TTC549 (cell line): ENCODE measurements around the gene HLA-A.

Experiments used
- FAIRE-seq: peaks from 2 replicates; lab custom pipeline; 2012; peaks lifted over from hg19 to GRCh38; lab: Jason Lieb, UNC

Gene HLA-A

DNA sequence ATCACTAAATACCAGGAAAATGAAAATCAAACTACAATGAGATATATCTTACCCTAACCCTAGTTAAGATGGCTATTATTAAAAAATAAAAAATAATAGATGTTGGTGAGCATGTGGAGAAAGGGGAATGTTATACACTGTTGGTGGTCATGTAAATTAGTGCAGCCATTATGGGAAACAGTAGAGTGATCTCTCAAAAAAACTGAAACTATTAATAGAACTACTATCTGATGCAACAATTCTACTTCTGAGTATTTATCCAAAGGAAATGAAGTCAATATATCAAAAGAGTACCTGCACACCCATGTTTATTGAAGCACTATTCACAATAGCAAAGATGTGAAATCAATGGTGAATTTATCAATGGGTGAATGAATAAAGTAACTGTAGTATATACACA lies 48.6 kb downstream of the HLA-A start:
- FAIRE-seq, result no peak

DNA sequence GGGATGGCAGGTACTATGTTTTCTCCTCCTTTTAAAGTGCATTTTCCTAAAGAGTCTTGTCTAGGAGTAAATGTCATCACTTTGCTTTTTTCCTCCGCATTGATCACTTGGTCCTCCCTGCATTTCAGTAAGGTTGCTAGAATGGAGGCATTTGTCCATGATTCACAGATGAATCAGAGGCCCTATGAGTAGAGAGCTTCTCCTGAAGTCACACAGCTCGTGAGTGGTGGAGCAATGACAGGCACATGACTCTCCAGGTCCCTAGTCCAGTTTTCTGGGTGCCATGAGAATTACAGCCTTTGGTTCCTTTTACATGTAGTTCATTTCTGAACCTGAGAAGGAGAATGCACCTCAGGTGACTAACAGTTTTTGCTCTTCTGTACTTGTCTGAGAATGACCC lies 50.5 kb downstream of the HLA-A start:
- FAIRE-seq, result no peak

DNA sequence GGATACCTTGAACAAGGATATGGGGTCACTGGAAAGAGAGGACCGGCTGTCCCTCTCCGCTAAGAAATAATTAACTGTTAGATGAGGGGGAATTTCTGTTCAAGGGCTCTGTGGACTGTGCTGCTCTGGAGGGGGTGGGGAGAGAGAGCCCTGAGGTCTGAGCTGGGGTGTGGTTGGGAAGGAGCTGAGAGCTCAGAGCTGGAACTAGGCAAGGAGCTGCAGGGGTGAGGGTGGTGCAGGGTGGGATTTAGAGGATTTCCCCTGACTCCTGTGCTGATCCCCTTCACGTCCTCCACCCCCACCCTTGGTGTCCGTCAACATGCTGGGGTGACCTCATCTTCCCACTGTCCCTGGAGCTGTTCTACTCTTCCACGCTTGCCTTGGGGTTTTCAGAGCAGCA lies 52.5 kb downstream of the HLA-A start:
- FAIRE-seq, result no peak

DNA sequence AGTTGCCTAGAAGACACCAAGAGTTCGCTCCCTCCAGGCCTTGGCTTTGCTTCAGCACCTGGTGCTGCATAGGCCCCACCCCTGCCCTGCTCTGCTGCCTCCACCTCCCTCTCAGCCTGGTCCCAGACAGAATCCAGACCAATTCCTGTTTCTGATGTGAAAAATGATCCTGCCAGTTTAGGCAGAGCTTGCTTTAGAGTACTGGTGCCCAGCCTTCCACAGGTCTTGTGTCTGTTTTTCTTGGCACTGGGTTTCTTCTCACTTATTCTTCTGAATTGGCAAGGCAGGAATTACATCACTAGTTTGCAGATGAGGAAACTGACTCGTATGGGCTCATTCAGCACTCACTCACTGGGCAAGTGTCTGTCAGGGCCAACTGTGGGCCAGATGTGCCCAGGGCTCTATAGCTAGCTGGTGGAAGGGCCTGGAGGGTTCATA lies 53.0 kb downstream of the HLA-A start:
- no peak for FAIRE-seq
